ENCODE results near the gene FAM124A.

The FAM124A gene

GRCh38 chr13:51229101-51229719, 7.0 kb downstream of the FAM124A start:
- Histone ChIP-seq H3K27ac (ENCODE audit: low read length) (no peak overlapping the region), H3K4me3 (ENCODE audit: low read length) (no peak overlapping the region), H3K9ac (ENCODE audit: low read length) (no peak overlapping the region), H3K79me2 (ENCODE audit: low read length) (no peaks in the 10 kb centered on the region), H3K27me3 (ENCODE audit: low read depth, low read length) (peaks cover 14% of the 10 kb centered on the region; the same call in 1 of the 2 replicates), H3K4me1 (ENCODE audit: low read length) (peaks cover 4% of the 10 kb centered on the region; the same call in 1 of the 2 replicates), H2AFZ (ENCODE audit: low read depth, low read length) (no peak overlapping the region), H3K36me3 (replicated peaks; ENCODE audit: low read depth, low read length) (no peaks in the 10 kb centered on the region), H3K9me3 (ENCODE audit: insufficient read depth, low read length) (no peaks in the 10 kb centered on the region), H4K20me1 (ENCODE audit: insufficient read depth, low read length) (no peaks in the 10 kb centered on the region), H3K4me2 (ENCODE audit: low read length) (no peak overlapping the region)
- no peak for TF ChIP-seq EZH2phosphoT487 (IDR thresholded peaks at IDR 0.05; ENCODE audit: low read depth)
- TF ChIP-seq, protein P1, sequence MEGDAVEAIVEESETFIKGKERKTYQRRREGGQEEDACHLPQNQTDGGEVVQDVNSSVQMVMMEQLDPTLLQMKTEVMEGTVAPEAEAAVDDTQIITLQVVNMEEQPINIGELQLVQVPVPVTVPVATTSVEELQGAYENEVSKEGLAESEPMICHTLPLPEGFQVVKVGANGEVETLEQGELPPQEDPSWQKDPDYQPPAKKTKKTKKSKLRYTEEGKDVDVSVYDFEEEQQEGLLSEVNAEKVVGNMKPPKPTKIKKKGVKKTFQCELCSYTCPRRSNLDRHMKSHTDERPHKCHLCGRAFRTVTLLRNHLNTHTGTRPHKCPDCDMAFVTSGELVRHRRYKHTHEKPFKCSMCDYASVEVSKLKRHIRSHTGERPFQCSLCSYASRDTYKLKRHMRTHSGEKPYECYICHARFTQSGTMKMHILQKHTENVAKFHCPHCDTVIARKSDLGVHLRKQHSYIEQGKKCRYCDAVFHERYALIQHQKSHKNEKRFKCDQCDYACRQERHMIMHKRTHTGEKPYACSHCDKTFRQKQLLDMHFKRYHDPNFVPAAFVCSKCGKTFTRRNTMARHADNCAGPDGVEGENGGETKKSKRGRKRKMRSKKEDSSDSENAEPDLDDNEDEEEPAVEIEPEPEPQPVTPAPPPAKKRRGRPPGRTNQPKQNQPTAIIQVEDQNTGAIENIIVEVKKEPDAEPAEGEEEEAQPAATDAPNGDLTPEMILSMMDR (IDR thresholded peaks at IDR 0.05; ENCODE audit: low read depth, low read length), result no peak

DNA sequence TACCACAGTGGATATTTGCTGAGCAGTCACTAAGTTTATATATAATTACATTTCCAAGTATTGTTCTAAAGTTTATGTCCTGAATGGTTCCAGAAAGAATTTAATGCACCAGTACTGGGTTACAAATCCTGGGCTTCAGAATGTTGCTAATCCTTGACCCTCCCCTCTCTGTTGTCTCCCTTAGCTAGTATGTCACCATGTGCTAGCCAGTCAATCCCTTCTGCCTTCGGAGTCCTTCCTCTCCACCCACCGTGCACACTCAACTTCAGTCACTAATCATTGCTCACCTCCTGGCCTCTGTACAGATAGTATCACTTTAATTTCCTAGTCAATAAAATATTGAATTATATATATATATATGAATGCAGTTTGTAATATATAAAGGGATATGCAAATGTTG, 7.5 kb downstream of the FAM124A start:
- Histone ChIP-seq H3K4me1 (ENCODE audit: low read length) (peaks cover 4% of the 10 kb centered on the region; the same call in 1 of the 2 replicates), H3K9ac (ENCODE audit: low read length) (no peak overlapping the region), H3K79me2 (ENCODE audit: low read length) (no peaks in the 10 kb centered on the region), H3K36me3 (replicated peaks; ENCODE audit: low read depth, low read length) (no peaks in the 10 kb centered on the region), H2AFZ (ENCODE audit: low read depth, low read length) (no peak overlapping the region), H3K27me3 (ENCODE audit: low read depth, low read length) (peaks cover 14% of the 10 kb centered on the region; the same call in 1 of the 2 replicates), H3K4me3 (ENCODE audit: low read length) (no peak overlapping the region), H3K27ac (ENCODE audit: low read length) (no peak overlapping the region), H4K20me1 (ENCODE audit: insufficient read depth, low read length) (no peaks in the 10 kb centered on the region), H3K9me3 (ENCODE audit: insufficient read depth, low read length) (no peaks in the 10 kb centered on the region), H3K4me2 (ENCODE audit: low read length) (no peak overlapping the region)
- TF ChIP-seq EZH2phosphoT487 (IDR thresholded peaks at IDR 0.05; ENCODE audit: low read depth), result no peak
- TF ChIP-seq, protein P1 (IDR thresholded peaks at IDR 0.05; ENCODE audit: low read depth, low read length), result no peak

DNA sequence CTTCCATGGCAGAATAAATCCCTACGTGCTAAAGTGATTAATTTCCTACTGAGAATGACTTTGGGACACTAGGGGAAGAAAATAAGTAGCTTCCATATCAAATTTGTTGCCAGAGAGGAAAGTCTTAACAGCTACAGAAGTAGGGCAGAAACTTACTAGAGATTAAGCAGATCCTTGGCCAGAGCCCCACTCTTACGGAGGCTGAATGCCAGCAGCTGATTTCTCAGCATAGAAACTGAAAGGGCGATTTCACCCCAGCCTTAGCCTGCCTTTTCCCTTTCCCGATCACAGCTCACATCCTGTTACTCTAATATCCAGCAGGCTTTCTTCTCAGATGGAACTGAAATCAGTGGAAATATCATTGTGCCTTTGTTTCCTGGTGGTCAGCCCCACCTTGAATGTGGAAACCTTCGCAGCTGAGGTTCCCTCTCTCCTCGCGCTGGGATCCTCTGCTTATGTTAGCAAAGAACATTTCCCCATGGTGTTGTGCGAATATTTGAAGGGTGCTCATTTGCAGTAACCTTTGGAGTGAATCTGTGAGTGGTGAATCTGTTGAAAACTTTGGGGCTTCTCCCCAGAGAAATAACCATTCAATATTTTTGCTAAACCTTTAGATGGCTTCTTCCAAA, 8.4 kb downstream of the FAM124A start:
- H3K4me2 ChIP-seq (ENCODE audit: low read length), result peak overlapping the region; percentile 72
- H2AFZ ChIP-seq (ENCODE audit: low read depth, low read length), result no peak overlapping the region
- TF ChIP-seq, protein P1 (IDR thresholded peaks at IDR 0.05; ENCODE audit: low read depth, low read length), result no peak
- no peak for TF ChIP-seq EZH2phosphoT487 (IDR thresholded peaks at IDR 0.05; ENCODE audit: low read depth)
- no peaks in the 10 kb centered on the region for H3K79me2 ChIP-seq (ENCODE audit: low read length)
- H3K36me3 ChIP-seq (replicated peaks; ENCODE audit: low read depth, low read length), result no peaks in the 10 kb centered on the region
- H3K4me1 ChIP-seq (ENCODE audit: low read length), result peaks cover 4% of the 10 kb centered on the region; the same call in 1 of the 2 replicates
- H3K4me3 ChIP-seq (ENCODE audit: low read length), result peak overlapping the region; percentile 68
- H3K27ac ChIP-seq (ENCODE audit: low read length), result no peak overlapping the region
- no peaks in the 10 kb centered on the region for H3K9me3 ChIP-seq (ENCODE audit: insufficient read depth, low read length)
- no peaks in the 10 kb centered on the region for H4K20me1 ChIP-seq (ENCODE audit: insufficient read depth, low read length)
- peak overlapping the region; percentile 18; the same call in 1 of the 2 replicates for H3K9ac ChIP-seq (ENCODE audit: low read length)
- H3K27me3 ChIP-seq (ENCODE audit: low read depth, low read length), result peaks cover 14% of the 10 kb centered on the region; the same call in 1 of the 2 replicates

DNA sequence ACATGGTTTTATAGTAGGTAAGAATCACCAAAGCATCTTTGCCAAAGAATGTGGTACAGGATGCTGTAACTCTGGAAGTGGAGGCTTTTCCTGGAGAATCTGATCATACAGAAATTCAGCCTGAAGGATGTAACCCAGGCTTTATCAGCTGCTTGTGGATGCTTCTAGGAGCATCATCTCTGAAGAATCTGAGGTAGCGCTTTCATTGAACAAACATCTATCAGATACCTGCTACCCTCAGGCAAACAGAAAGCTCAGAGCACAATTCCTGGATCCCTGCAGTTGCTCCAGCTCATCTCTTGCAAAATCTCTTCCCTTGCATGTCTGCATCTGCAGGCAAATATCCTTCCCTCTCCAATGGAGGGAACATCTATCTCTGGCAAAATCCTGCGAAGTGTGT, 9.3 kb downstream of the FAM124A start:
- Histone ChIP-seq H4K20me1 (ENCODE audit: insufficient read depth, low read length) (no peaks in the 10 kb centered on the region), H2AFZ (ENCODE audit: low read depth, low read length) (no peak overlapping the region), H3K4me1 (ENCODE audit: low read length) (peaks cover 4% of the 10 kb centered on the region; the same call in 1 of the 2 replicates), H3K27me3 (ENCODE audit: low read depth, low read length) (peaks cover 14% of the 10 kb centered on the region; the same call in 1 of the 2 replicates), H3K79me2 (ENCODE audit: low read length) (no peaks in the 10 kb centered on the region), H3K9me3 (ENCODE audit: insufficient read depth, low read length) (no peaks in the 10 kb centered on the region), H3K27ac (ENCODE audit: low read length) (no peak overlapping the region), H3K36me3 (replicated peaks; ENCODE audit: low read depth, low read length) (no peaks in the 10 kb centered on the region), H3K4me2 (ENCODE audit: low read length) (no peak overlapping the region; the same call in 1 of the 2 replicates), H3K9ac (ENCODE audit: low read length) (no peak overlapping the region), H3K4me3 (ENCODE audit: low read length) (no peak overlapping the region)
- TF ChIP-seq, protein P1 (IDR thresholded peaks at IDR 0.05; ENCODE audit: low read depth, low read length), result no peak
- no peak for TF ChIP-seq EZH2phosphoT487 (IDR thresholded peaks at IDR 0.05; ENCODE audit: low read depth)

Measured in OCI-LY3 (cell line).